ENCODE data around the gene ZNF436.
A peak's percentile ranks its signal among the peaks of the same experiment; 100 is the strongest.

ZNF436 gene

DNA sequence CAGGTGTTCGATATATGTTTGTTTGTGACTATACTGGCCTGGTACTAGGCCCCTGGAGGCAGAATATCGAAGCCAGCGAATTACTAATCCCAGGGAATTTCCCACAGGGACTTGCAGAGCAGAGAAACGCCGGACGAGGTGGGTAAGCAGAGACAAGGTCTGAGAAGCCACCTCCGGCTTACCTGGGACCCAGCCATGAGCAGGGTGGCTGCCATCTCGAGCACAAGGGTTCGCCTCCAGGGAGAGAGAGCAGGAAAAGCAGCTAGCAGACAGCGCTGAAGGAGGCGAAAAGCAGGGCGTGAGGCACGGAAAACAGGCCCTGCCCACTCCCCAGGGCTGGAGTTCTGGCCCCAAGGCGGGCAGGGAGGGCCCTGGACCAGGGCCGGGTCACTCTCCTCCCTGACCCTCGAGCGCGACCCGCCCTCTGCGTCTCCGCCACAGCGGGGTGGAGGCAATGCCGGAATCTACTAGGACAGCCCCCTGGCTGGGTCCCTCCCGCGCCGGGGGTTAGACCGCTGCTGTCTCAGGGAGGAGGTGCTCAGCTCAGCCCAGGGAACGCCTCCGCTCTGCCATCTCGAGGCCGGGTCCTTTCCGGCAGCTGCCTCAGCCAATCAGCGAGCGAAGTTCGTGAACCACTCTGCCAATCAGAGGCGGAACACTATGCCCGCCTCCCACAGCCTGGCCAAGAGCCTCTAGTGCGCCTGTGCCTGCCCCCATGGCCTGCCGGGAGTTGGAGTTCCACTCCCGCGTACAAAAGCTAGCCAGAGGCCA, 1.7 kb downstream of the ZNF436 start:
- Histone ChIP-seq H3F3A (ENCODE audit: insufficient read depth, low read length) (no peaks in the 10 kb centered on the region), H3K27me3 (ENCODE audit: insufficient read depth, low read length) (no peaks in the 10 kb centered on the region), H3K4me1 (ENCODE audit: insufficient read depth, low read length, severe bottlenecking) (peaks cover 24% of the 10 kb centered on the region), H4K20me1 (ENCODE audit: insufficient read depth, low read length) (no peaks in the 10 kb centered on the region), H3K27ac (ENCODE audit: low read depth, low read length, poor library complexity, severe bottlenecking) (peak overlapping the region; percentile 93), H3K79me2 (ENCODE audit: insufficient read depth, low read length) (no peaks in the 10 kb centered on the region), H3K9ac (ENCODE audit: low read length) (peak overlapping the region; percentile 88), H3K9me3 (ENCODE audit: low read length) (peaks cover 15% of the 10 kb centered on the region), H3K4me2 (ENCODE audit: low read length) (peak overlapping the region; percentile 89), H3K36me3 (ENCODE audit: insufficient read depth, low read length) (peaks cover 30% of the 10 kb centered on the region), H3K9me2 (ENCODE audit: low read depth, low read length) (no peaks in the 10 kb centered on the region), H2AFZ (ENCODE audit: low read length) (peak overlapping the region; percentile 89; the same call in 1 of the 2 replicates), H3K4me3 (ENCODE audit: low read depth, low read length, poor library complexity, severe bottlenecking) (peak overlapping the region; percentile 77)
- TF ChIP-seq, protein P1, sequence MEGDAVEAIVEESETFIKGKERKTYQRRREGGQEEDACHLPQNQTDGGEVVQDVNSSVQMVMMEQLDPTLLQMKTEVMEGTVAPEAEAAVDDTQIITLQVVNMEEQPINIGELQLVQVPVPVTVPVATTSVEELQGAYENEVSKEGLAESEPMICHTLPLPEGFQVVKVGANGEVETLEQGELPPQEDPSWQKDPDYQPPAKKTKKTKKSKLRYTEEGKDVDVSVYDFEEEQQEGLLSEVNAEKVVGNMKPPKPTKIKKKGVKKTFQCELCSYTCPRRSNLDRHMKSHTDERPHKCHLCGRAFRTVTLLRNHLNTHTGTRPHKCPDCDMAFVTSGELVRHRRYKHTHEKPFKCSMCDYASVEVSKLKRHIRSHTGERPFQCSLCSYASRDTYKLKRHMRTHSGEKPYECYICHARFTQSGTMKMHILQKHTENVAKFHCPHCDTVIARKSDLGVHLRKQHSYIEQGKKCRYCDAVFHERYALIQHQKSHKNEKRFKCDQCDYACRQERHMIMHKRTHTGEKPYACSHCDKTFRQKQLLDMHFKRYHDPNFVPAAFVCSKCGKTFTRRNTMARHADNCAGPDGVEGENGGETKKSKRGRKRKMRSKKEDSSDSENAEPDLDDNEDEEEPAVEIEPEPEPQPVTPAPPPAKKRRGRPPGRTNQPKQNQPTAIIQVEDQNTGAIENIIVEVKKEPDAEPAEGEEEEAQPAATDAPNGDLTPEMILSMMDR (IDR thresholded peaks at IDR 0.05; ENCODE audit: low read length) = no peak
- TF ChIP-seq EZH2 (IDR thresholded peaks at IDR 0.05; ENCODE audit: borderline replicate concordance, low read length) = no peak

DNA sequence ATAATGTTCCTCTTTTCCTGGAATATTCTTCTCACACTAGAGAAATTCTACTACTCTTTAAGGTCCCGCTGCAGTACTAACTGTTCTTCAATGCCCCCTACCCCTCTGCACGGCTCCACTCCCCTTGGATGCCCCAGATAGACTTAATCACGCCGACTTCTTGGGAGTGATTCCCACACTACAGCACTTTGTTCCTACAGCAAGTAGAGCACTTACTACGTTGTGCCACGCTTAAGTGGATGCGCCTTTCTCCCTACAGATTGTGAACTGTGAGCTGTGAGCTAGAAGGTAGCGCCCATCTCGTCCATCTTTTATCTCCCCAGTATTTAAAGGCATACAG, 2.2 kb downstream of the ZNF436 start:
- TF ChIP-seq EZH2 (IDR thresholded peaks at IDR 0.05; ENCODE audit: borderline replicate concordance, low read length) = no peak
- TF ChIP-seq, protein P1 (IDR thresholded peaks at IDR 0.05; ENCODE audit: low read length) = no peak
- Histone ChIP-seq H3F3A (ENCODE audit: insufficient read depth, low read length) (no peaks in the 10 kb centered on the region), H3K36me3 (ENCODE audit: insufficient read depth, low read length) (peaks cover 36% of the 10 kb centered on the region), H3K9me2 (ENCODE audit: low read depth, low read length) (no peaks in the 10 kb centered on the region), H3K9ac (ENCODE audit: low read length) (peak overlapping the region; percentile 79), H3K27ac (ENCODE audit: low read depth, low read length, poor library complexity, severe bottlenecking) (no peak overlapping the region), H3K9me3 (ENCODE audit: low read length) (peaks cover 21% of the 10 kb centered on the region), H4K20me1 (ENCODE audit: insufficient read depth, low read length) (no peaks in the 10 kb centered on the region), H3K4me1 (ENCODE audit: insufficient read depth, low read length, severe bottlenecking) (peaks cover 24% of the 10 kb centered on the region), H3K4me3 (ENCODE audit: low read depth, low read length, poor library complexity, severe bottlenecking) (peak overlapping the region; percentile 77), H3K27me3 (ENCODE audit: insufficient read depth, low read length) (no peaks in the 10 kb centered on the region), H3K4me2 (ENCODE audit: low read length) (peak overlapping the region; percentile 89), H2AFZ (ENCODE audit: low read length) (no peak overlapping the region), H3K79me2 (ENCODE audit: insufficient read depth, low read length) (no peaks in the 10 kb centered on the region)

DNA sequence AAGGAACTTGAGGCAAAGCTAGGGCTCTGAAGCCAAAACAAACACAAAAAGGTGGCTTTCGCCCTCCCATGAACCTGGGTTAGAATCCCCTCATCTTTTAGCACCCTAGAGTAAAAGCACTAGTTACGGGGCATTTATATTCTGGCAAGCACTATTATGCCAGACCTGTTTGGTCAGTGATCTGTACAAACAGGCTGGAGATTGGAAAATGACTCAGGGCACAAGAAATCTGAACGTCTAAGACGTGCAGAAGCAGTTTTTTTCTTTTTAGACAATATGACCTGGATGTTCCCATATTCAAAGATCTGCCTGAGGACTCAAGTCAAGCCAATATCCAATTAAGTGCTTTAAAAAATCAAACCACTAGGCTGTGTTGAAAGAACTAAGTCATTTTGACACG, 3.0 kb downstream of the ZNF436 start:
- peak overlapping the region; percentile 77 for H3K4me3 ChIP-seq (ENCODE audit: low read depth, low read length, poor library complexity, severe bottlenecking)
- TF ChIP-seq, protein P1 (IDR thresholded peaks at IDR 0.05; ENCODE audit: low read length) = no peak
- TF ChIP-seq EZH2 (IDR thresholded peaks at IDR 0.05; ENCODE audit: borderline replicate concordance, low read length) = no peak

More for the DNA sequence above, 3.0 kb downstream of the ZNF436 start:
- Histone ChIP-seq H3K4me2 (ENCODE audit: low read length) (peak overlapping the region; percentile 89; the same call in 1 of the 2 replicates), H3K4me1 (ENCODE audit: insufficient read depth, low read length, severe bottlenecking) (peaks cover 24% of the 10 kb centered on the region), H3K9me3 (ENCODE audit: low read length) (peaks cover 29% of the 10 kb centered on the region), H2AFZ (ENCODE audit: low read length) (no peak overlapping the region), H3K9ac (ENCODE audit: low read length) (no peak overlapping the region), H3K36me3 (ENCODE audit: insufficient read depth, low read length) (peaks cover 44% of the 10 kb centered on the region), H3K79me2 (ENCODE audit: insufficient read depth, low read length) (no peaks in the 10 kb centered on the region), H4K20me1 (ENCODE audit: insufficient read depth, low read length) (no peaks in the 10 kb centered on the region), H3K9me2 (ENCODE audit: low read depth, low read length) (no peaks in the 10 kb centered on the region), H3F3A (ENCODE audit: insufficient read depth, low read length) (no peaks in the 10 kb centered on the region), H3K27me3 (ENCODE audit: insufficient read depth, low read length) (no peaks in the 10 kb centered on the region), H3K27ac (ENCODE audit: low read depth, low read length, poor library complexity, severe bottlenecking) (no peak overlapping the region)

Data from OCI-LY1 (cell line).